GM18870 (cell line): ENCODE results near the gene AGO1.
"Not testable (repeated sequence)": the region's sequence is repeated elsewhere in the genome, so short reads cannot be mapped to it uniquely, and the experiment has no call there.

Experiments
- ATAC-seq: cut with Tn5 transposase; IDR thresholded peaks from one replicate; pipeline ENCODE4 v1.9.1; 2021; ENCODE audit warnings: moderate library complexity; ENCODE audit not compliant: unreplicated experiment

The AGO1 gene

GRCh38 chr1:35914717-35915116, 31.7 kb downstream of the AGO1 start:
- no peak for ATAC-seq

GRCh38 chr1:35915693-35916092, 32.7 kb downstream of the AGO1 start:
- ATAC-seq = no peak

GRCh38 chr1:35923791-35924221, 40.8 kb downstream of the AGO1 start:
- no peak for ATAC-seq

GRCh38 chr1:35924838-35925237, 41.8 kb downstream of the AGO1 start:
- no peak for ATAC-seq

- no peak for ATAC-seq
Measured at GRCh38 chr1:35925741-35926140, 42.7 kb downstream of the AGO1 start.

GRCh38 chr1:35927472-35927871, 44.5 kb downstream of the AGO1 start:
- no peak for ATAC-seq

- ATAC-seq = no peak
Measured at GRCh38 chr1:35929730-35930592, 47.0 kb downstream of the AGO1 start.

- ATAC-seq = peak; percentile 52
Measured at GRCh38 chr1:35930593-35931445, 47.8 kb downstream of the AGO1 start, which contains the start of gene AGO3. TSS of gene AGO3 (plus strand) at chr1:35931105. CDS start at chr1:35931427, 322 bp downstream.

- ATAC-seq = peak; percentile 25
Measured at GRCh38 chr1:35931446-35932157, 48.6 kb downstream of the AGO1 start.

GRCh38 chr1:35932158-35932636, 49.2 kb downstream of the AGO1 start:
- ATAC-seq = no peak

GRCh38 chr1:35932941-35933340, 49.9 kb downstream of the AGO1 start:
- no peak for ATAC-seq

- ATAC-seq = no peak
Measured at GRCh38 chr1:35935442-35936388, 52.7 kb downstream of the AGO1 start.

- no peak for ATAC-seq
Measured at GRCh38 chr1:35936838-35937237, 53.8 kb downstream of the AGO1 start.

- ATAC-seq = no peak
Measured at GRCh38 chr1:35939484-35939883, 56.5 kb downstream of the AGO1 start.

GRCh38 chr1:35945327-35945726, 62.3 kb downstream of the AGO1 start:
- no peak for ATAC-seq

- ATAC-seq = no peak
Measured at GRCh38 chr1:35947547-35947946, 64.5 kb downstream of the AGO1 start.

- no peak for ATAC-seq
Measured at GRCh38 chr1:35958558-35958957, 75.5 kb downstream of the AGO1 start.

- no peak for ATAC-seq
Measured at GRCh38 chr1:35959304-35959703, 76.3 kb downstream of the AGO1 start.

- ATAC-seq = no peak
Measured at GRCh38 chr1:35962952-35963351, 79.9 kb downstream of the AGO1 start.

- not testable (repeated sequence) for ATAC-seq
Measured at GRCh38 chr1:35964277-35964676, 81.3 kb downstream of the AGO1 start.
